Suprapubic skin (tissue), 4 donors: ENCODE data around the gene RUNDC3A. TPM values are rescaled to one million over a fixed set of nuclear protein-coding genes. Genes with fewer than 3 reads are reported as not detected.

Source experiments
- DNase-seq, 2 donors: peaks; one replicate each; pipeline ENCODE4 v3.0.0-alpha.2; 2019; ENCODE audit warnings: low spot score in 2 of 2
- H3K27ac ChIP-seq: fragments of 200-600 bp; sonication (generic); one replicate; pipeline ENCODE4 v1.5.1; 2019
- H3K27me3 ChIP-seq: fragments of 200-600 bp; sonication (generic); one replicate; pipeline ENCODE4 v1.5.1; 2019
- H3K36me3 ChIP-seq: fragments of 200-600 bp; sonication (generic); one replicate; pipeline ENCODE4 v1.5.1; 2019
- H3K4me1 ChIP-seq: fragments of 200-600 bp; sonication (generic); one replicate; pipeline ENCODE4 v1.5.1; 2019
- H3K4me3 ChIP-seq: fragments of 200-600 bp; sonication (generic); one replicate; pipeline ENCODE4 v1.5.1; 2019; ENCODE audit warnings: mild to moderate bottlenecking
- H3K9me3 ChIP-seq: fragments of 200-600 bp; sonication (generic); one replicate; pipeline ENCODE4 v1.5.1; 2019
- CTCF ChIP-seq, 2 donors: fragments of 200-600 bp in 1 of 2; fragments of 450-650 bp in 1 of 2; sonication (generic) in 1 of 2; IDR thresholded peaks; one replicate each; pipeline ENCODE4 v1.5.1; 2016 to 2019; ENCODE audit warnings: antibody characterized with exemption in 2 of 2, mild to moderate bottlenecking in 1 of 2, moderate library complexity in 1 of 2
- EP300 ChIP-seq: sonication (generic); formaldehyde crosslinking; IDR thresholded peaks from one replicate; pipeline ENCODE4 v1.6.1; 2017; ENCODE audit warnings: antibody characterized with exemption
- POLR2A ChIP-seq, 2 donors: fragments of 450-650 bp; IDR thresholded peaks; one replicate each; pipeline ENCODE4 v1.6.1; 2017; ENCODE audit warnings: antibody characterized with exemption in 2 of 2, mild to moderate bottlenecking in 2 of 2, moderate library complexity in 2 of 2
- POLR2AphosphoS5 ChIP-seq, 3 donors: sonication (generic); formaldehyde crosslinking; IDR thresholded peaks; one replicate each; pipeline ENCODE4 v1.6.1; 2017; ENCODE audit warnings: antibody characterized with exemption in 3 of 3
- WGBS: methylation state at CpG from one replicate; pipeline ENCODE4 v1.1.5; 2018; 5-methylcytosine and 5-hydroxymethylcytosine counted together
- total RNA-seq, 4 donors: library from RNA; depleted of rRNA; stranded (reverse); fragments of >200 nt; gene quantifications; one replicate each; pipeline ENCODE4 v1.1.0, GENCODE V29; 2016

RUNDC3A gene
- total RNA-seq, 4 donors from 2014 or later: 12.6 to 22.0 (median 14.7) TPM

GRCh38 chr17:44351961-44352827 lies 43.8 kb downstream of the RUNDC3A start:
- H3K9me3 ChIP-seq: no peaks in the 10 kb centered on the region
- H3K27me3 ChIP-seq: no peaks in the 10 kb centered on the region
- peaks cover 47% of the 10 kb centered on the region for H3K36me3 ChIP-seq
- no peak overlapping the region for H3K27ac ChIP-seq
- no peak overlapping the region for H3K4me3 ChIP-seq
- TF ChIP-seq POLR2A (IDR thresholded peaks at IDR 0.05): no peak
- no peak for TF ChIP-seq CTCF (IDR thresholded peaks at IDR 0.05)
- TF ChIP-seq POLR2AphosphoS5 (IDR thresholded peaks at IDR 0.05): no peak
- no peak for TF ChIP-seq EP300
- peak in 1 of 2 donors; percentile 67 for DNase-seq
- H3K4me1 ChIP-seq: peaks cover 33% of the 10 kb centered on the region
- WGBS: 98% methylated on average over 17 of the region's 36 CpGs

GRCh38 chr17:44352828-44353671 lies 44.6 kb downstream of the RUNDC3A start:
- no peak for TF ChIP-seq POLR2A (IDR thresholded peaks at IDR 0.05)
- no peak for TF ChIP-seq CTCF (IDR thresholded peaks at IDR 0.05)
- TF ChIP-seq EP300: no peak
- no peak for TF ChIP-seq POLR2AphosphoS5 (IDR thresholded peaks at IDR 0.05)
- peak overlapping the region; percentile 53 for H3K4me3 ChIP-seq
- H3K27me3 ChIP-seq: no peaks in the 10 kb centered on the region
- no peak overlapping the region for H3K27ac ChIP-seq
- no peaks in the 10 kb centered on the region for H3K9me3 ChIP-seq
- peak in 1 of 2 donors; percentile 69 for DNase-seq
- WGBS: 73% methylated on average over 13 of the region's 22 CpGs
- peaks cover 25% of the 10 kb centered on the region for H3K4me1 ChIP-seq
- H3K36me3 ChIP-seq: peaks cover 47% of the 10 kb centered on the region

GRCh38 chr17:44353672-44354331 lies 45.4 kb downstream of the RUNDC3A start:
- Histone ChIP-seq H3K27ac (no peak overlapping the region), H3K9me3 (no peaks in the 10 kb centered on the region), H3K4me1 (peaks cover 17% of the 10 kb centered on the region), H3K36me3 (peaks cover 46% of the 10 kb centered on the region), H3K27me3 (no peaks in the 10 kb centered on the region), H3K4me3 (peak overlapping the region; percentile 53)
- TF ChIP-seq POLR2AphosphoS5 (IDR thresholded peaks at IDR 0.05) (no peak), CTCF (IDR thresholded peaks at IDR 0.05) (no peak), EP300 (no peak), POLR2A (IDR thresholded peaks at IDR 0.05) (no peak)
- peak in 1 of 2 donors; percentile 75 for DNase-seq
- WGBS: 49% methylated on average over 35 of the region's 98 CpGs

- peak in 1 of 2 donors; percentile 19 for TF ChIP-seq CTCF (IDR thresholded peaks at IDR 0.05)
- TF ChIP-seq POLR2A (IDR thresholded peaks at IDR 0.05): no peak
- DNase-seq: peak in 1 of 2 donors; percentile 76
- Histone ChIP-seq H3K27me3 (no peaks in the 10 kb centered on the region), H3K27ac (no peak overlapping the region), H3K9me3 (no peaks in the 10 kb centered on the region), H3K36me3 (peaks cover 36% of the 10 kb centered on the region), H3K4me3 (peak overlapping the region; percentile 53), H3K4me1 (peaks cover 10% of the 10 kb centered on the region)
- WGBS: 87% methylated on average over 13 of the region's 77 CpGs
Observed at GRCh38 chr17:44354582-44355561, 46.5 kb downstream of the RUNDC3A start.
